Measurements from ENCODE around the gene MINDY1.

Gene MINDY1

DNA sequence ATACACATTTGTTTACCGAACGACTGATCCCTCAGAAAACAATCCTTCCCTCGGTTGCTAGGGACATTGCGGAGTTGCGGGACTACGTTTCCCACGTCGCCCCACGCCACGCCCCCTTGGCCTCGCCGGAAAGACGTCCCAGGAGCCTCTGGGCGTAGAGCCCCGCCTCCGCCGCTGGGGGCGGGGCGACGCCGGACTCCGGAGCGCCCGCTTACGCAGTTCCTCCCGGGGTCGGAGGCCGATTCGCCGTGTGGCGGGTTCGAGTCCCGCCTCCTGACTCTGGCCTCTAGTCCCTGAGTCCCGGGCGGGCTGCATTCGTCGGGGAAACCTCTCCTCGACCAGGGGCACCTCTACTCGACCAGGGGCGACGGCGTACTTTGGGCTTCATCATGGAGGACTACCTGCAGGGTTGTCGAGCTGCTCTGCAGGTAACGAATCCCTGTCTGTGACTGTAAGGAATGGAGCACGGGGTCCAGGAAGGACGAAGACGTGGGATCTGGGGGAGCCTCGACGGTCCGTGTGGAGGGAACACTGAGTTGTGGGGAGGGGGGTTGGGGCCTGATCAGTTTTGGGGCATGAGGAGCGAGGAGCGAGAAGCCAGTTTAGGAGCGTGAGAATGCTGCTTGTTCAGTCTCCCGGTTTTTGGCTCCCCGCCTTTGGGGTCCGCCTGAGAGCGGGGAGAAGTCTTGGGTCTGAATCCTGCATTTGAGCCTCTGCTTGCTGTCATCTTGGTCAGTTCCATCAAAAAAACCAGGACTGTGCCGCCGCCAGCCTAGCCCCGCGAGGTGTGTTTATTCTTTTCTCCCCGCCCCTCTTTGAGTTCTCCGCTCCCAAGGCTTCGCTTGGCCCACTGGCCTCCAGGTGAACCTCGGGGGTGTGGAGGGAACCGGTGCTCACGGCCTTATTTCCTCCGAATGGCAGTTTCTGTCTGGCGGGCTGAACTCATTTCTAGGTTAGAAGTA is 1.8 kb upstream of the MINDY1 start, which contains the start of gene PRUNE1:
Gene PRUNE1, plus strand, starts transcription at position 206 of the 962 bp plus-strand sequence. Its CDS starts 184 bp downstream, at position 390.
- Histone ChIP-seq H3K4me3 (ENCODE audit: low read length) (peak within 1 kb of the TSS; percentile 79), H3K4me1 (ENCODE audit: insufficient read depth, low read length) (peaks cover 46% of the 10 kb centered on the region), H3K9me3 (ENCODE audit: low read length) (no peaks in the 10 kb centered on the region), H2AFZ (ENCODE audit: low read depth, low read length) (peak within 1 kb of the TSS; percentile 51), H3K27me3 (ENCODE audit: insufficient read depth, low read length) (no peaks in the 10 kb centered on the region), H3K36me3 (ENCODE audit: insufficient read depth, low read length) (no peaks in the 10 kb centered on the region)

DNA sequence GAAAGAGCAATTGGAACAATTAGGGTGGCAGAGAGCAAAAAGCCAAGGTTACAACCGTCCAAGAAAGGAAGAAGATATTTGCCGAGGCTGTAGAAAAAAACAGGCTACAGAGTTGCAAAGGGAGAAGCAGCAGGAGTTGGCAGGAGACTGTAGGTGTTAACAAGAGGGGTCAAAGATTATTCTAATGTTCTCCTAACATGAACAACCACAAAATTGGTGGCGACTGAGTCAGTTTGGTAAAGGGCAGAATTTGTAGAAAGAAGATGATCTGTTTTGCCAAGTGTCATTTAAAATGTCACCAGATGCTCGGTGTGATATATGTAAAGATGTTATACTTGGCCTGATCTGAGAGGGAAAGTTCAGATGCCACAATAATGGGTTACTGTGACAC is 1.1 kb upstream of the MINDY1 start:
- Histone ChIP-seq H3K9me3 (ENCODE audit: low read length) (no peaks in the 10 kb centered on the region), H3K36me3 (ENCODE audit: insufficient read depth, low read length) (no peaks in the 10 kb centered on the region), H3K4me3 (ENCODE audit: low read length) (peak overlapping the region; percentile 79), H3K4me1 (ENCODE audit: insufficient read depth, low read length) (peaks cover 39% of the 10 kb centered on the region), H3K27me3 (ENCODE audit: insufficient read depth, low read length) (no peaks in the 10 kb centered on the region), H2AFZ (ENCODE audit: low read depth, low read length) (peak overlapping the region; percentile 50)

DNA sequence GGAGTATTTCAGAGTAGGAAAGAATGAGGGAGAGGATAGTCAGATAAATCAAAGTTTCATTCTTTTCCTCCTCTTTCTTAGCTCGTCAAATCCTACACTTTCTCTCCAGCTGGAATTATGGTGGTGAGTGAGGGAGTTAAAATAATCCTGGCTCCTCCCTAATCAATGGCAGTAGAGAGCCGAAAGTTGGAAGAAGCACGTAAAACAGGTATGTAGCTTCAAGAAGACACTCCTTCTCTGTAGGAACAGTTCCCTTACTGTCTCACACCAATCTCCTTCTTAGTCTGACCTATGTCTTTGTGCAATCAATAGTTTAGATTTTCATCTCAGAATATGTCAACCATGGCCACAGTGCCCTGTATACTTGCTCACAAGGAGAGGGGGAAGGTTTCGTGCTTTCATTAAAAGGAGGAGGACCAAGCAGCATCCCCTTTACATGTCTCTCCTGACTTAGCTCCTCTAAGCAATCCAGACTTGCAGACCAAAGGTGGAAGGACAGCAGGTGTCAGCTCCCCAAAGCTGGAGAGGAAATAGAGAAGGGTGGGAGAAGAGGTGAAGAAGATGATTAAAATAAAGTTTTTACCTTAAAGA is 878 bp downstream of the MINDY1 start:
- Histone ChIP-seq H3K36me3 (ENCODE audit: insufficient read depth, low read length) (peaks cover 5% of the 10 kb centered on the region), H3K9me3 (ENCODE audit: low read length) (no peaks in the 10 kb centered on the region), H2AFZ (ENCODE audit: low read depth, low read length) (peak overlapping the region; percentile 88), H3K27me3 (ENCODE audit: insufficient read depth, low read length) (no peaks in the 10 kb centered on the region), H3K4me1 (ENCODE audit: insufficient read depth, low read length) (peaks cover 37% of the 10 kb centered on the region), H3K4me3 (ENCODE audit: low read length) (peak overlapping the region; percentile 61)

DNA sequence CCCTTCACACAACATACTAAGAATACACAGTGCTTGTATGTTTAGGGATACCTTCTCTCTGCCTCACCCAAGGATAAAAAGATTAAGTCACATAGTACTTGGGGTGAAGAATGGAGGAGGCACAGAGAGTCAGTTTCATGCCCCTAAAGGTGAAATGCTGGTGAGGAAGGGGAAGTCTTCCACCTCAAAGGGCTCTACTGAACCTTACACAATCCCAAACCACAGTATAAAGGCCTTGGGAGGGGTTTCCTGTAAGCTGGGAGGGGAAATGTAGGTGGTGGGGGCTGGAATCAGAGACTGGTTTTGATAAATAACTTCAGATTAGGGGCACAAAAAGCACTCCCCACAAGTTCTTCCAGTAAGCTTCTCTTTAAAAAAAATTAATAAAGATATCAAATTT is 3.5 kb downstream of the MINDY1 start:
- peaks cover 27% of the 10 kb centered on the region for H3K4me1 ChIP-seq (ENCODE audit: insufficient read depth, low read length)
- H3K27me3 ChIP-seq (ENCODE audit: insufficient read depth, low read length) = no peaks in the 10 kb centered on the region
- H3K4me3 ChIP-seq (ENCODE audit: low read length) = no peak overlapping the region
- H3K9me3 ChIP-seq (ENCODE audit: low read length) = no peaks in the 10 kb centered on the region
- peaks cover 20% of the 10 kb centered on the region for H3K36me3 ChIP-seq (ENCODE audit: insufficient read depth, low read length)
- H2AFZ ChIP-seq (ENCODE audit: low read depth, low read length) = no peak overlapping the region

DNA sequence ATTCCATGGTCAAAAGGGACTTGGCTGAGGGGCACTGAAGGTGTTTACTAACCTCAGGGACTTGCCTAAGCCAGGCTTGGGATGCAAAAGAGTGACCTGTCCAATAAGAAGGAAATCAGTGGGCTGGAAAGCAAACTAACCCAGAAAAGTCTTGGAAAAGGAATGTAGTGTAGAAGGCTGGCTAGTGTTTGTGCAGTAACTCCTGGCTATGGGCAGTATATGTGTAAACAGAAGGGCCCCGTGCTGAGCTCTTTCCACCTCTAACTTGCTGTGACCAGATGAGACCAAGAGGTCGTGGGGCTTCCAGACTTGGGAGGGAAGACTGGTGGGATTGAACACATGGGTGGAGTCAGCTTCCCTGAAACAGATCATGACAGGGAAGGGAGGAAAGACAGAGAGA is 4.1 kb downstream of the MINDY1 start:
- no peaks in the 10 kb centered on the region for H3K27me3 ChIP-seq (ENCODE audit: insufficient read depth, low read length)
- peaks cover 23% of the 10 kb centered on the region for H3K4me1 ChIP-seq (ENCODE audit: insufficient read depth, low read length)
- H3K36me3 ChIP-seq (ENCODE audit: insufficient read depth, low read length) = peaks cover 21% of the 10 kb centered on the region
- no peak overlapping the region for H2AFZ ChIP-seq (ENCODE audit: low read depth, low read length)
- no peaks in the 10 kb centered on the region for H3K9me3 ChIP-seq (ENCODE audit: low read length)
- no peak overlapping the region for H3K4me3 ChIP-seq (ENCODE audit: low read length)

DNA sequence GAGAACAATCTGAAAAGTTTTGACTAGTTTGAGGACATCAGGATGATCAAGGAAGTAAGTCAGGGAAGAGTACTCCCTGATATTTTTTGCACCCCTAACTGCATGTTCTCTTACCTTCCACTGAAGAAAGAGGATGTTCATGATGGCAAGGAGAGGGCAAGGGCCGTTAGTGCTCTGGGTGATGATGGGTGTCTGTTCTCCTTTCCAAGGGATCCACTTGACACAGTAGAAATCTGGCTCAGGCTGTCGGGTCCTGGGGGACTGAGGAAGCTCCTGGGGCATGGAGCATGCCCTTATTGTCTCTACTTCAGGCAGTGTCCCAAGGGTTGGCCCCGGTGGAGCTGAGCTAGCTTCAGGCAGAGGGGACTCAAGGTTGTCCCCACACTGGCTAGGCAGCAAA is 4.7 kb downstream of the MINDY1 start:
- no peaks in the 10 kb centered on the region for H3K9me3 ChIP-seq (ENCODE audit: low read length)

DNA sequence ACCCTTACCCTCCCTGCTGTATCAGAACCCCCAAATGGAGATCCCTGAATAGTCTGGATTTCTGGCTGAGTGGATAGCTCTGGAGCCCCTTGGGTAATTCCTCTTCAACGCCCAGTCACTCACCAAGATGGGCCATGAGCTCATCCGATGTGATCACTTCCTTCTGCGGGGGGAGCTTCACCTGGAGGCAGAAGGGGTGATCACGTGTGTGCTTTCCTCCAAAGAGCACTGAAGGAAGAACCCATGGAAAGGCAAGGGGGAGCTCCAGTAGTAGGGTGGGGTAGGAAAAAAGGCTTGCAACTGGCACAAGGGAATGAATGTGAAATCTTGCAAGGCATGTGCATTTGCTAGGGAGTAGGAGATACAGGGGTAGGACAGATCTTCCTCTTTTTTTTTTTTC is 5.1 kb downstream of the MINDY1 start:
- H2AFZ ChIP-seq (ENCODE audit: low read depth, low read length) = no peak overlapping the region
- peaks cover 16% of the 10 kb centered on the region for H3K4me1 ChIP-seq (ENCODE audit: insufficient read depth, low read length)
- peaks cover 30% of the 10 kb centered on the region for H3K36me3 ChIP-seq (ENCODE audit: insufficient read depth, low read length)
- no peak overlapping the region for H3K4me3 ChIP-seq (ENCODE audit: low read length)
- H3K9me3 ChIP-seq (ENCODE audit: low read length) = no peaks in the 10 kb centered on the region
- H3K27me3 ChIP-seq (ENCODE audit: insufficient read depth, low read length) = no peaks in the 10 kb centered on the region

More for the DNA sequence above, 4.7 kb downstream of the MINDY1 start:
- Histone ChIP-seq H3K36me3 (ENCODE audit: insufficient read depth, low read length) (peaks cover 26% of the 10 kb centered on the region), H3K4me3 (ENCODE audit: low read length) (no peak overlapping the region), H2AFZ (ENCODE audit: low read depth, low read length) (no peak overlapping the region), H3K4me1 (ENCODE audit: insufficient read depth, low read length) (peaks cover 19% of the 10 kb centered on the region), H3K27me3 (ENCODE audit: insufficient read depth, low read length) (no peaks in the 10 kb centered on the region)

DNA sequence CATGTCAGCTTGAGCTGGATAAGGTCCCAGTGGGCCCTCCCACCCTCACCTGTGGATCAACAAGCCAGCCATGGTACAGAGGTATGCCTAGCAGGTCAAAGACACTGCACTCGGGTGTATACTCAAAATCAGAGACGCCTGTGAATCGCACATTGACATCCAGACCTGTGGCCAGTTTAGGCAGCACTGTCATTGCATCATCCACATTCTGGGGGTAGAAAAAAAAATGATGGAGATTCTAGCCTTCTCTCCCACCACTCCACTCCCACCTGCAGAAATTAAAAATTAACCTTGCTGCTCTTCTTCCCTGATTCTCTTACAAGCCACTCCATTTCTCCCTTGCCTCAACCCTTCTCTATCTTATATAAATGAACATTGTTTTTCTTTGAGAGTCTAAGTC is 6.3 kb downstream of the MINDY1 start:
- Histone ChIP-seq H3K36me3 (ENCODE audit: insufficient read depth, low read length) (peaks cover 30% of the 10 kb centered on the region), H2AFZ (ENCODE audit: low read depth, low read length) (no peak overlapping the region), H3K9me3 (ENCODE audit: low read length) (no peaks in the 10 kb centered on the region), H3K4me3 (ENCODE audit: low read length) (no peak overlapping the region), H3K4me1 (ENCODE audit: insufficient read depth, low read length) (peaks cover 7% of the 10 kb centered on the region), H3K27me3 (ENCODE audit: insufficient read depth, low read length) (no peaks in the 10 kb centered on the region)

DNA sequence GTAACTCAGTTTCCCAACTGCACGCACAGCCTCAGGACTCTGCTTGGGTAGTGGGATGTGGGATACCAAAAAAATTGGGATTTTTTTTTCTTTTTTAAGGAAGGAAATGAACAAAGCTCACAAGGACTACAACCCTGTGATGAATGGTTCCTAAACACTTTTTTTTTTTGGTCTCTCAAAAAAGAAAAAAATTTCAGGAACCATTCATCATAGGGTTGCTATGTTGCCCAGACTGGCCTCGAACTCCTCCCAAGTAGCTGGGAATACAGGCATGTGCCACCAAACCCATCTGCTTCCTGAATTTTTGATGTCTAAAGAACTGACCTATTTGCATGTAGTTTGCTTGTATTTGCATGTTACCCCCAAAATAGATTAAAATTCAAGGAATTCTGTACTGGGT is 6.8 kb downstream of the MINDY1 start:
- peaks cover 5% of the 10 kb centered on the region for H3K4me1 ChIP-seq (ENCODE audit: insufficient read depth, low read length)
- no peaks in the 10 kb centered on the region for H3K27me3 ChIP-seq (ENCODE audit: insufficient read depth, low read length)
- no peak overlapping the region for H2AFZ ChIP-seq (ENCODE audit: low read depth, low read length)
- H3K4me3 ChIP-seq (ENCODE audit: low read length) = no peak overlapping the region
- H3K9me3 ChIP-seq (ENCODE audit: low read length) = no peaks in the 10 kb centered on the region
- H3K36me3 ChIP-seq (ENCODE audit: insufficient read depth, low read length) = peaks cover 30% of the 10 kb centered on the region

DNA sequence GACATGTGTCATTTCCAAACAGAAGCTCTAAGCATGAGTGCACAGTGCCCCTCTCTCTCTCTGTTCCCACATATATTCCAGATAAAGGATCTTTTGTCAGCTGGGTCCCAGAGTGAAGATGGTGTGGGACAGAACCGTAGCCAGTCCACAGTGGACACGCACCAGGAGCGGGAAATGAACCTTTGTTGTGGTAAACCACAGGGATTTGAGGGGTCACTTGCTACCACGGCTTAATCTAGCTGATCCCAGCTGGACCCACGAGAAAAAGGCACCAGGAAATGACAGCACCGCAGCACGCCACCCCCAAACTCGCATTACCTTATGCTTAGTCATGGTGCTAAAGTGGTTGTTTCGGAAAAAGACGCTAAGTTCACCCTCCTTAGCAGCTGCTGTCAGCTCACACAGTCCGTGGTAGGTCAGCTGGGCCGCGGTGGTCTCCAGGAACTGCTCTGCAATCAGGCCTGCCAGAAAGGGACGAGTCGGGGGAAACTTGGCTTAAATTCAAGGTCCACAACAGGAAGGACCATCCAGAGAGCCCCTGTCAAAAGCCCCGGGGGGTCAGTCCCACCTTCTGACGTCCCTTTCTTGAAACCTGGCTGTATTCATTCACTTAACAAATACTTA is 7.5 kb downstream of the MINDY1 start:
- Histone ChIP-seq H3K4me3 (ENCODE audit: low read length) (no peak overlapping the region), H3K9me3 (ENCODE audit: low read length) (no peaks in the 10 kb centered on the region), H3K36me3 (ENCODE audit: insufficient read depth, low read length) (peaks cover 30% of the 10 kb centered on the region), H3K4me1 (ENCODE audit: insufficient read depth, low read length) (no peaks in the 10 kb centered on the region), H2AFZ (ENCODE audit: low read depth, low read length) (no peak overlapping the region), H3K27me3 (ENCODE audit: insufficient read depth, low read length) (no peaks in the 10 kb centered on the region)

DNA sequence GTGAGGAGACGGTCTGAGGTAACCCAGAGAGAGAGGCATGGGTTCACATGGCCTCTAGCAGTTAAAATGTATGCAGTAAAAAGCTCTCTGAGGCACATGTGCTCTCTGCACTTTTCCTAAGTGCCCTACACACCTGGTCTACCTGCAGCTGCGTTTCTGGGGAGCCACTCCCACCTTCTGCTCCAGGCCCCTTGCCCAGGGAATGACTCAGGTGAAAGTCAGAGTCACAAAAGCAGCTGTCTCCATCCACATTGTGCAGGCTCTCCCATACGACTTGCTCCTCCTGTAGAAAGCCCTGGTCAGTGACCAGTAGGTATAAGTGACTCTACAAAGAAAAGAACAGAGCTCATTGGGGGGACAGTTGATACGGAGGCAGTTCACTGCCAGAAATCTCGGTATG is 8.8 kb downstream of the MINDY1 start:
- Histone ChIP-seq H3K27me3 (ENCODE audit: insufficient read depth, low read length) (no peaks in the 10 kb centered on the region), H3K9me3 (ENCODE audit: low read length) (no peaks in the 10 kb centered on the region), H3K36me3 (ENCODE audit: insufficient read depth, low read length) (peaks cover 30% of the 10 kb centered on the region), H3K4me1 (ENCODE audit: insufficient read depth, low read length) (no peaks in the 10 kb centered on the region), H2AFZ (ENCODE audit: low read depth, low read length) (no peak overlapping the region), H3K4me3 (ENCODE audit: low read length) (no peak overlapping the region)

DNA sequence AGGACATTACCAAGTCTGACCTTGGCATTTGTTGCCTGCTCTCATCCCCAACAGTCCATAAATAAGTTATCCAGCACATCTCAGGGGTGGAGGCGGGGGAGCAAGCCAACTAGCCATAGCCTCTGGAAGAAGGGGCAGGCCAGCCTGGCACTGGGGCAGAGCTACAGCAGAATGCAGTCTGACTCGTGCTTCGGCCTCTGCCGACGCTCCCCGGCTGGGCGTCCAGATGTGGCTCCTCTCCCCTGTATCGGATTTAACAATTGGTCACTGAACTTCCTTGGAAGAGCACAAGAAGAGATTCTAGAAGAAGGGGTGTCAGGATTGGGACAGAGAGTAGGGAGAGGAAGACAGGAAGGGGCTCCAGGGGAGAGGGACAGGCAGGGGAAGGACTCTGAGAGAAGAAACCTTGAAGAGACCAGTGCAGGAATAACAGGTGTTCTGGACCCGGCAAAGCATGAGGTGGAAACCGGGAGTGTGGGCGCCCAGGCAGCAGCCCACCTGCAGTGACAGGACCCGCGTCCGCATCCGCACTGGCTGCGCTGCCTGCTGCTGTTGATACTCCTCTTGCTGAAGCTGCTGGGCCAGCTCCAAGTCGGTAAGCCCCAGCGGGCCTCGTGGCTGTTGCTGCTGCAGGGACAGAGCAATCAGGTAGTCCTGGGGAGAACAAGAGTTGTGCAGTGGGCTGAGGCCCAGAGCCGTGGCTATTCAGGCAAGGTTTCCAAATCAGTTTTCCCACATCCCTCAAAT is 9.4 kb downstream of the MINDY1 start:
- no peak overlapping the region for H2AFZ ChIP-seq (ENCODE audit: low read depth, low read length)
- no peak overlapping the region for H3K4me3 ChIP-seq (ENCODE audit: low read length)
- no peaks in the 10 kb centered on the region for H3K27me3 ChIP-seq (ENCODE audit: insufficient read depth, low read length)
- H3K9me3 ChIP-seq (ENCODE audit: low read length) = no peaks in the 10 kb centered on the region
- H3K36me3 ChIP-seq (ENCODE audit: insufficient read depth, low read length) = peaks cover 30% of the 10 kb centered on the region
- H3K4me1 ChIP-seq (ENCODE audit: insufficient read depth, low read length) = no peaks in the 10 kb centered on the region

All from neuron (in vitro differentiated cells).